ENCODE measurements around the gene CCDC110.

DNA sequence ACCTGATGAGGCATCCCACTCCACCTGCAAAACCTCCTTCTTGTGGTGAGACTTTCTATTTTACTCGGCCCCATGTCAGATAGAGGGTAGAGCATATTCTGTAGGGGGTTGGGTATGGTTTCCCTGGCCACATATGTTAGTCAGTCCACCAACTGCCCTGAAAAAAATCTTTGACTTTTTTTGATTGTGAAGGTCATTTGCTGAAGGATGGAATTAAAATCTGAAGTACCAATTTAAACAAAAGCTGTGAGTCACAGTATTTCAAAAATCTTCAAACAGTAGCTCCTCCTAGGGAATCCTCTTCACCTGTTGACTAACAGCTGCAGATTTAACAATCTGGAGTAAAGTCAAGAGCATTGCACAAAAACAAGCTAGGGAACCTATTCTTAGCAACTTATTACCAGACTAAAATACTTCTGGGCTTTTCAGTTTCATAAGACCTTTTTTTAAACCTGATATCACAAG, 8.0 kb upstream of the CCDC110 start:
- no peak for TF ChIP-seq EZH2 (IDR thresholded peaks at IDR 0.05; ENCODE audit: borderline replicate concordance, insufficient read depth, low read length, poor library complexity, severe bottlenecking)
- TF ChIP-seq, protein P1, sequence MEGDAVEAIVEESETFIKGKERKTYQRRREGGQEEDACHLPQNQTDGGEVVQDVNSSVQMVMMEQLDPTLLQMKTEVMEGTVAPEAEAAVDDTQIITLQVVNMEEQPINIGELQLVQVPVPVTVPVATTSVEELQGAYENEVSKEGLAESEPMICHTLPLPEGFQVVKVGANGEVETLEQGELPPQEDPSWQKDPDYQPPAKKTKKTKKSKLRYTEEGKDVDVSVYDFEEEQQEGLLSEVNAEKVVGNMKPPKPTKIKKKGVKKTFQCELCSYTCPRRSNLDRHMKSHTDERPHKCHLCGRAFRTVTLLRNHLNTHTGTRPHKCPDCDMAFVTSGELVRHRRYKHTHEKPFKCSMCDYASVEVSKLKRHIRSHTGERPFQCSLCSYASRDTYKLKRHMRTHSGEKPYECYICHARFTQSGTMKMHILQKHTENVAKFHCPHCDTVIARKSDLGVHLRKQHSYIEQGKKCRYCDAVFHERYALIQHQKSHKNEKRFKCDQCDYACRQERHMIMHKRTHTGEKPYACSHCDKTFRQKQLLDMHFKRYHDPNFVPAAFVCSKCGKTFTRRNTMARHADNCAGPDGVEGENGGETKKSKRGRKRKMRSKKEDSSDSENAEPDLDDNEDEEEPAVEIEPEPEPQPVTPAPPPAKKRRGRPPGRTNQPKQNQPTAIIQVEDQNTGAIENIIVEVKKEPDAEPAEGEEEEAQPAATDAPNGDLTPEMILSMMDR (IDR thresholded peaks at IDR 0.05; ENCODE audit: poor library complexity, severe bottlenecking), result no peak
